Measurements from ENCODE around the gene REEP3.

GRCh38 chr10:63644418-63645142, 123.4 kb downstream of the REEP3 start:
- TF ChIP-seq, protein P1, sequence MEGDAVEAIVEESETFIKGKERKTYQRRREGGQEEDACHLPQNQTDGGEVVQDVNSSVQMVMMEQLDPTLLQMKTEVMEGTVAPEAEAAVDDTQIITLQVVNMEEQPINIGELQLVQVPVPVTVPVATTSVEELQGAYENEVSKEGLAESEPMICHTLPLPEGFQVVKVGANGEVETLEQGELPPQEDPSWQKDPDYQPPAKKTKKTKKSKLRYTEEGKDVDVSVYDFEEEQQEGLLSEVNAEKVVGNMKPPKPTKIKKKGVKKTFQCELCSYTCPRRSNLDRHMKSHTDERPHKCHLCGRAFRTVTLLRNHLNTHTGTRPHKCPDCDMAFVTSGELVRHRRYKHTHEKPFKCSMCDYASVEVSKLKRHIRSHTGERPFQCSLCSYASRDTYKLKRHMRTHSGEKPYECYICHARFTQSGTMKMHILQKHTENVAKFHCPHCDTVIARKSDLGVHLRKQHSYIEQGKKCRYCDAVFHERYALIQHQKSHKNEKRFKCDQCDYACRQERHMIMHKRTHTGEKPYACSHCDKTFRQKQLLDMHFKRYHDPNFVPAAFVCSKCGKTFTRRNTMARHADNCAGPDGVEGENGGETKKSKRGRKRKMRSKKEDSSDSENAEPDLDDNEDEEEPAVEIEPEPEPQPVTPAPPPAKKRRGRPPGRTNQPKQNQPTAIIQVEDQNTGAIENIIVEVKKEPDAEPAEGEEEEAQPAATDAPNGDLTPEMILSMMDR (IDR thresholded peaks at IDR 0.05) = no peak
- TF ChIP-seq EZH2 (IDR thresholded peaks at IDR 0.05; ENCODE audit: borderline replicate concordance, insufficient read depth, low read depth, low read length, poor library complexity, severe bottlenecking) = no peak

Data from B cell (primary cell).